H9 (cell line): Measurements from ENCODE around the gene ADRM1. TPM values are rescaled to one million over a fixed set of nuclear protein-coding genes. Genes with fewer than 3 reads are reported as not detected.

Source experiments
- DNase-seq: peaks from one replicate; pipeline ENCODE4 v3.0.0-alpha.2; 2017
- H2AFZ ChIP-seq: one replicate; pipeline ENCODE4 v1.6.1; 2013; ENCODE audit warnings: mild to moderate bottlenecking, low read length, control low read depth, moderate library complexity
- H2AK5ac ChIP-seq: 2 replicates; pipeline ENCODE4 v1.6.1; 2013; ENCODE audit warnings: low read length, control low read depth, mixed read lengths; ENCODE audit not compliant: insufficient read length
- H2BK120ac ChIP-seq: one replicate; pipeline ENCODE4 v1.6.1; 2013; ENCODE audit warnings: low read depth, mild to moderate bottlenecking, low read length, control low read depth, inconsistent platforms; ENCODE audit not compliant: poor library complexity, severe bottlenecking
- H2BK12ac ChIP-seq: 2 replicates; pipeline ENCODE4 v1.6.1; 2013; ENCODE audit warnings: low read length, control low read depth, mixed read lengths, low read depth; ENCODE audit not compliant: insufficient read length
- H2BK15ac ChIP-seq: 2 replicates; pipeline ENCODE4 v1.6.1; 2013; ENCODE audit warnings: low read depth, low read length, control low read depth
- H2BK20ac ChIP-seq: one replicate; pipeline ENCODE4 v1.6.1; 2013; ENCODE audit warnings: low read depth, mild to moderate bottlenecking, low read length, control low read depth, inconsistent platforms; ENCODE audit not compliant: poor library complexity, severe bottlenecking
- H2BK5ac ChIP-seq: 2 replicates; pipeline ENCODE4 v1.6.1; 2013; ENCODE audit warnings: low read length, control low read depth, mixed read lengths; ENCODE audit not compliant: insufficient read length
- H3K14ac ChIP-seq: 2 replicates; pipeline ENCODE4 v1.6.1; 2013; ENCODE audit warnings: low read length, control low read depth; ENCODE audit not compliant: insufficient read depth
- H3K18ac ChIP-seq: 2 replicates; pipeline ENCODE4 v1.6.1; 2013; ENCODE audit warnings: low read depth, mild to moderate bottlenecking, mixed read lengths, low read length, control low read depth; ENCODE audit not compliant: insufficient read length
- H3K23ac ChIP-seq: 2 replicates; pipeline ENCODE4 v1.6.1; 2013; ENCODE audit warnings: low read length, control low read depth, mixed read lengths, low read depth; ENCODE audit not compliant: insufficient read length
- H3K23me2 ChIP-seq: 2 replicates; pipeline ENCODE4 v1.6.1; 2013; ENCODE audit warnings: low read depth, mild to moderate bottlenecking, mixed read lengths, low read length, control low read depth; ENCODE audit not compliant: insufficient read length, poor library complexity, severe bottlenecking
- H3K27ac ChIP-seq: 2 replicates; pipeline ENCODE4 v1.5.1; 2013; ENCODE audit warnings: low read length, control low read depth, mixed read lengths, low read depth; ENCODE audit not compliant: insufficient read length
- H3K27me3 ChIP-seq: 2 replicates; pipeline ENCODE4 v1.6.1; 2013; ENCODE audit warnings: low read length, control low read depth, inconsistent platforms; ENCODE audit not compliant: insufficient read depth
- H3K4ac ChIP-seq: 2 replicates; pipeline ENCODE4 v1.6.1; 2013; ENCODE audit warnings: low read depth, mild to moderate bottlenecking, control low read depth, inconsistent platforms, low read length, moderate library complexity
- H3K4me1 ChIP-seq: 2 replicates; pipeline ENCODE4 v1.6.1; 2013; ENCODE audit warnings: low read length, control low read depth, inconsistent platforms; ENCODE audit not compliant: insufficient read depth
- H3K4me2 ChIP-seq: 2 replicates; pipeline ENCODE4 v1.6.1; 2013; ENCODE audit warnings: low read length, control low read depth, mixed read lengths; ENCODE audit not compliant: insufficient read length, insufficient read depth
- H3K56ac ChIP-seq: 2 replicates; pipeline ENCODE4 v1.6.1; 2013; ENCODE audit warnings: low read depth, mild to moderate bottlenecking, mixed read lengths, low read length, control low read depth; ENCODE audit not compliant: insufficient read length
- H3K79me1 ChIP-seq: 2 replicates; pipeline ENCODE4 v1.6.1; 2013; ENCODE audit warnings: low read depth, mild to moderate bottlenecking, moderate library complexity, low read length, control low read depth, inconsistent platforms; ENCODE audit not compliant: insufficient read depth, poor library complexity, severe bottlenecking
- H3K79me2 ChIP-seq: 2 replicates; pipeline ENCODE4 v1.6.1; 2013; ENCODE audit warnings: low read length, control low read depth, inconsistent platforms; ENCODE audit not compliant: insufficient read depth
- H3K9ac ChIP-seq: 2 replicates; pipeline ENCODE4 v1.6.1; 2013; ENCODE audit warnings: low read length, control low read depth, mixed read lengths; ENCODE audit not compliant: insufficient read length; ENCODE audit errors: extremely low read depth
- H3K9me3 ChIP-seq: one replicate; pipeline ENCODE4 v1.6.1; 2013; ENCODE audit warnings: low read depth, low read length, inconsistent platforms; ENCODE audit not compliant: control insufficient read depth
- H3T11ph ChIP-seq: one replicate; pipeline ENCODE4 v1.6.1; 2013; ENCODE audit warnings: mild to moderate bottlenecking, low read length, control low read depth, inconsistent platforms
- H4K20me1 ChIP-seq: one replicate; pipeline ENCODE4 v1.6.1; 2013; ENCODE audit not compliant: control insufficient read depth, insufficient read length, insufficient read depth
- H4K5ac ChIP-seq: 2 replicates; pipeline ENCODE4 v1.6.1; 2013; ENCODE audit warnings: low read depth, mild to moderate bottlenecking, mixed read lengths, low read length, control low read depth; ENCODE audit not compliant: insufficient read length
- H4K8ac ChIP-seq: replicated peaks from 2 replicates; pipeline ENCODE4 v1.6.1; 2013; ENCODE audit warnings: low read length, control low read depth, mixed read lengths, low read depth; ENCODE audit not compliant: insufficient read length
- H4K91ac ChIP-seq: 2 replicates; pipeline ENCODE4 v1.6.1; 2013; ENCODE audit warnings: low read depth, mild to moderate bottlenecking, moderate library complexity, mixed read lengths, low read length, control low read depth; ENCODE audit not compliant: insufficient read length
- H3K27ac Mint-ChIP-seq, 3 experiments: 2 replicates in 2 of 3; 3 replicates in 1 of 3; pipeline ENCODE4 v1.8.0; 2020 to 2021; ENCODE audit warnings: mixed read lengths in 3 of 3, mild to moderate bottlenecking in 1 of 3, moderate library complexity in 1 of 3
- H3K27me3 Mint-ChIP-seq: 2 replicates; pipeline ENCODE4 v1.8.0; 2021; ENCODE audit warnings: low read depth, mild to moderate bottlenecking, moderate library complexity, mixed read lengths
- H3K36me3 Mint-ChIP-seq, 3 experiments: 2 replicates in 2 of 3; 3 replicates in 1 of 3; pipeline ENCODE4 v1.8.0; 2020 to 2021; ENCODE audit warnings: low read depth in 3 of 3, mixed read lengths in 3 of 3; ENCODE audit not compliant: insufficient read depth in 1 of 3
- H3K4me1 Mint-ChIP-seq, 2 experiments: 2 replicates each; pipeline ENCODE4 v1.8.0; 2020; ENCODE audit warnings: mixed read lengths in 2 of 2
- H3K4me3 Mint-ChIP-seq, 2 experiments: 2 replicates in 1 of 2; 3 replicates in 1 of 2; pipeline ENCODE4 v1.8.0; 2020 to 2021; ENCODE audit warnings: mild to moderate bottlenecking in 2 of 2, mixed read lengths in 2 of 2, moderate library complexity in 1 of 2
- H3K9me3 Mint-ChIP-seq, 2 experiments: 2 replicates in 1 of 2; 3 replicates in 1 of 2; pipeline ENCODE4 v1.8.0; 2020; ENCODE audit warnings: mild to moderate bottlenecking in 2 of 2, mixed read lengths in 2 of 2, moderate library complexity in 1 of 2
- WGBS: extraction: QIAGEN DNeasy Blood & Tissue Kit; methylation state at CpG from one replicate; pipeline ENCODE4 v1.1.7; 2013; ENCODE audit warnings: missing lambda C conversion rate, low lambda C conversion rate, mixed read lengths; ENCODE audit not compliant: insufficient read length; ENCODE audit errors: extremely low coverage; 5-methylcytosine and 5-hydroxymethylcytosine counted together
- total RNA-seq: library from RNA; stranded (reverse); gene quantifications from 2 replicates; pipeline ENCODE4 v1.2.1, GENCODE V29; 2021
- TF ChIP-seq, protein P1 (sequence below): fragments of 200-600 bp; sonication (generic); conservative IDR thresholded peaks from 3 replicates; pipeline ENCODE4 v1.8.0; 2021; ENCODE audit warnings: antibody characterized with exemption, mild to moderate bottlenecking

ADRM1 gene
- total RNA-seq, 1 experiment from 2014 or later: 153 TPM

DNA sequence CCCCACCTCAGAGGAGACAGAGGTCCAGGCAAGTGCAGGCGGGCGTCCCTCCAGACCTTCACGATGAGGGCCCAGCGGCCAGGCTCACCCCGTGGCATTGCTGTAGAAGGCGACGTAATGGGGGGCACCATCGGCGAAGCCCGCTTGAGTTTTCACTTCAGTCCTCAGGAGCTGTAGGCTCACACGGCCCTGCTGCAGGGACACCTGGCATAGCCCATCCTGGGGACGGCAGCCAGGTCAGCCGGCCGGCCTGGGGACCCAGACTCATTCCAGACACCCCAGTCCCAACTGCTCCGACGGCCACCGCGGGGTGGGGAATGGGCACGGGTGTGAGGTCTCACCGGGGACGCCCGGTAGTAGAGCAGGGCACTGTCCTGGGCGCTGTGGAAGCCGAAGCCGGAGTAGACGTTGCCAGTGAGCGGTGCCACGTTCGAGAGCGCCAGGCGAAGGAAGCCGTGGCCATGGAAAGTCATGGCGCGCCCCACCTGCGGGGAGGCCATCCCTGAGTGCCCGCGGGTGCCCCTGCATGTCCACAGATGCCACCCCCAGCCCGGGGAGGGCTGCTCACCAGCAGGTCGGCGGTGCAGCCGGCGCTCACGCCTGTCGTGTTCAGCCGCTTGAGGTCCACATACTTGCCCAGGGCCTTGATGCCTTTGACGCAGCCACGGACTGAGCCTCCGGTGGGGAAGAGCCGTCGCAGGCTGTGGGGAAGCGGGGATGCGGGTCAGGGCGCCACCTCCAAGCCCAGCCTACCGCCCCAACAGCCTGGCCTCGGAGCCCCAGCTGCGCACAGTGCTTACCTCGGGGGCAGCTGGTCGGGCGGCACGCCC is 9.2 kb downstream of the ADRM1 start:
- Mint-ChIP-seq H3K4me3 (no peak overlapping the region), H3K4me1 (no peaks in the 10 kb centered on the region), H3K36me3 (peaks cover 19 to 64% (median 63%) of the 10 kb centered on the region in 3 experiments), H3K27ac (no peak overlapping the region), H3K27me3 (no peaks in the 10 kb centered on the region), H3K9me3 (no peaks in the 10 kb centered on the region)
- no peak overlapping the region for H3K4me2 ChIP-seq
- H3K14ac ChIP-seq: no peak overlapping the region
- no peak overlapping the region for H3K9ac ChIP-seq
- H4K8ac ChIP-seq: no peak overlapping the region
- no peak overlapping the region for H3K27ac ChIP-seq
- TF ChIP-seq, protein P1, sequence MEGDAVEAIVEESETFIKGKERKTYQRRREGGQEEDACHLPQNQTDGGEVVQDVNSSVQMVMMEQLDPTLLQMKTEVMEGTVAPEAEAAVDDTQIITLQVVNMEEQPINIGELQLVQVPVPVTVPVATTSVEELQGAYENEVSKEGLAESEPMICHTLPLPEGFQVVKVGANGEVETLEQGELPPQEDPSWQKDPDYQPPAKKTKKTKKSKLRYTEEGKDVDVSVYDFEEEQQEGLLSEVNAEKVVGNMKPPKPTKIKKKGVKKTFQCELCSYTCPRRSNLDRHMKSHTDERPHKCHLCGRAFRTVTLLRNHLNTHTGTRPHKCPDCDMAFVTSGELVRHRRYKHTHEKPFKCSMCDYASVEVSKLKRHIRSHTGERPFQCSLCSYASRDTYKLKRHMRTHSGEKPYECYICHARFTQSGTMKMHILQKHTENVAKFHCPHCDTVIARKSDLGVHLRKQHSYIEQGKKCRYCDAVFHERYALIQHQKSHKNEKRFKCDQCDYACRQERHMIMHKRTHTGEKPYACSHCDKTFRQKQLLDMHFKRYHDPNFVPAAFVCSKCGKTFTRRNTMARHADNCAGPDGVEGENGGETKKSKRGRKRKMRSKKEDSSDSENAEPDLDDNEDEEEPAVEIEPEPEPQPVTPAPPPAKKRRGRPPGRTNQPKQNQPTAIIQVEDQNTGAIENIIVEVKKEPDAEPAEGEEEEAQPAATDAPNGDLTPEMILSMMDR: no peak
- no peaks in the 10 kb centered on the region for H3K9me3 ChIP-seq
- H2AK5ac ChIP-seq: no peak overlapping the region
- no peaks in the 10 kb centered on the region for H3K27me3 ChIP-seq
- no peaks in the 10 kb centered on the region for H3K23me2 ChIP-seq
- H3K18ac ChIP-seq: no peak overlapping the region
- H2AFZ ChIP-seq: no peak overlapping the region
- no peak overlapping the region for H4K91ac ChIP-seq
- no peak overlapping the region for H2BK120ac ChIP-seq
- H4K5ac ChIP-seq: no peak overlapping the region
- DNase-seq: no peak
- no peaks in the 10 kb centered on the region for H3K79me2 ChIP-seq
- H3K4me1 ChIP-seq: no peaks in the 10 kb centered on the region
- no CpG with 5 or more reads among the region's 60 CpGs for WGBS
- H3K4ac ChIP-seq: no peak overlapping the region
- no peak overlapping the region for H2BK20ac ChIP-seq
- H2BK15ac ChIP-seq: no peak overlapping the region
- H3K56ac ChIP-seq: no peak overlapping the region
- H3K79me1 ChIP-seq: no peaks in the 10 kb centered on the region
- no peak overlapping the region for H2BK5ac ChIP-seq
- H4K20me1 ChIP-seq: no peaks in the 10 kb centered on the region
- no peak overlapping the region for H2BK12ac ChIP-seq
- H3K23ac ChIP-seq: no peak overlapping the region
- no peak overlapping the region for H3T11ph ChIP-seq
